Right lobe of liver (tissue), 6 donors: ENCODE measurements around the gene MOB3B. TPM values are rescaled to one million over a fixed set of nuclear protein-coding genes. Genes with fewer than 3 reads are reported as not detected.
A peak's percentile ranks its signal among the peaks of the same experiment; 100 is the strongest.

ENCODE experiments used
- ATAC-seq, 4 donors: fragments of 200-7000 bp; cut with Tn5 transposase; one replicate each; pipeline ENCODE4 v1.9.1; 2020; ENCODE audit warnings: mild to moderate bottlenecking in 4 of 4, moderate library complexity in 4 of 4
- DNase-seq, 3 donors: peaks; one replicate each; pipeline ENCODE4 v3.0.0-alpha.2; 2020
- H3K27ac ChIP-seq, 3 donors: fragments of 200-600 bp; one replicate each; pipeline ENCODE4 v1.8.0; 2022
- H3K27me3 ChIP-seq, 2 donors: fragments of 200-600 bp; one replicate each; pipeline ENCODE4 v1.8.0; 2022
- H3K36me3 ChIP-seq, 4 donors: fragments of 200-600 bp; sonication (generic) in 1 of 4; one replicate each; pipeline versions ENCODE4 v1.5.1 to v1.8.0; 2017 to 2022; ENCODE audit warnings: control low read depth in 1 of 4
- H3K4me1 ChIP-seq, 4 donors: fragments of 200-600 bp; sonication (generic) in 1 of 4; one replicate each; pipeline versions ENCODE4 v1.5.1 to v1.8.0; 2017 to 2022; ENCODE audit warnings: control low read depth in 1 of 4
- H3K4me3 ChIP-seq, 3 donors: fragments of 200-600 bp; one replicate each; pipeline ENCODE4 v1.8.0; 2022
- H3K9me3 ChIP-seq, 4 donors: fragments of 200-600 bp; sonication (generic) in 1 of 4; one replicate each; pipeline versions ENCODE4 v1.5.1 to v1.8.0; 2017 to 2022; ENCODE audit warnings: control low read depth in 1 of 4
- POLR2A ChIP-seq: fragments of 450-650 bp; IDR thresholded peaks from one replicate; pipeline ENCODE4 v1.6.1; 2017; ENCODE audit warnings: antibody characterized with exemption, mild to moderate bottlenecking
- WGBS: methylation state at CpG from one replicate; pipeline ENCODE4 v1.1.6; 2018; ENCODE audit warnings: low coverage, low lambda C conversion rate; ENCODE audit not compliant: insufficient coverage; ENCODE audit errors: missing lambda C conversion rate; 5-methylcytosine and 5-hydroxymethylcytosine counted together
- intact Hi-C, 2 donors: fragments of 100-400 bp; cut with DNase I; formaldehyde crosslinking; loops; one replicate each; pipeline versions ENCODE4 v1.11.2 to v1.14.1; 2022
- total RNA-seq, 6 experiments: library from RNA; depleted of rRNA in 2 of 6; stranded (reverse); fragments of >200 nt in 2 of 6; fragmentation: NEBNext Ultra II Directional in 3 of 6; extraction: Animal tissue kit (Norgen Biotek cat#: 25700) in 3 of 6; gene quantifications; one replicate each; pipeline versions ENCODE4 v1.1.0 to v1.2.4, GENCODE V29; 2016 to 2023
- TF ChIP-seq, protein P1 (sequence below), 4 donors: fragments of 200-600 bp in 3 of 4; fragments of 450-650 bp in 1 of 4; IDR thresholded peaks; one replicate each; pipeline versions ENCODE4 v1.5.1 to v1.8.0; 2016 to 2022; ENCODE audit warnings: antibody characterized with exemption in 4 of 4, mild to moderate bottlenecking in 2 of 4
- donor health status: DM: no; HTN: yes; CAD: no.
- donor health status: DM: no; HTN: no; CAD: no.
- donor health status: DM: no; HTN: no; CAD: no.
- donor health status: DM: no; HTN: yes; CAD: no.
- donor health status: DM: no; HTN: yes; CAD: no.

MOB3B gene
- total RNA-seq, 6 experiments from 2014 or later: 1.0 to 2.4 (median 1.7) TPM

- TF ChIP-seq, protein P1, sequence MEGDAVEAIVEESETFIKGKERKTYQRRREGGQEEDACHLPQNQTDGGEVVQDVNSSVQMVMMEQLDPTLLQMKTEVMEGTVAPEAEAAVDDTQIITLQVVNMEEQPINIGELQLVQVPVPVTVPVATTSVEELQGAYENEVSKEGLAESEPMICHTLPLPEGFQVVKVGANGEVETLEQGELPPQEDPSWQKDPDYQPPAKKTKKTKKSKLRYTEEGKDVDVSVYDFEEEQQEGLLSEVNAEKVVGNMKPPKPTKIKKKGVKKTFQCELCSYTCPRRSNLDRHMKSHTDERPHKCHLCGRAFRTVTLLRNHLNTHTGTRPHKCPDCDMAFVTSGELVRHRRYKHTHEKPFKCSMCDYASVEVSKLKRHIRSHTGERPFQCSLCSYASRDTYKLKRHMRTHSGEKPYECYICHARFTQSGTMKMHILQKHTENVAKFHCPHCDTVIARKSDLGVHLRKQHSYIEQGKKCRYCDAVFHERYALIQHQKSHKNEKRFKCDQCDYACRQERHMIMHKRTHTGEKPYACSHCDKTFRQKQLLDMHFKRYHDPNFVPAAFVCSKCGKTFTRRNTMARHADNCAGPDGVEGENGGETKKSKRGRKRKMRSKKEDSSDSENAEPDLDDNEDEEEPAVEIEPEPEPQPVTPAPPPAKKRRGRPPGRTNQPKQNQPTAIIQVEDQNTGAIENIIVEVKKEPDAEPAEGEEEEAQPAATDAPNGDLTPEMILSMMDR (IDR thresholded peaks at IDR 0.05): no peak
- TF ChIP-seq POLR2A: no peak
- peak; percentile 69 to 78 (median 73) for ATAC-seq
- WGBS: 24% methylated on average over 4 of the region's 6 CpGs
- H3K36me3 ChIP-seq: no peaks in the 10 kb centered on the region
- H3K4me3 ChIP-seq: peak overlapping the region; percentile 7 to 22 (median 18)
- H3K27me3 ChIP-seq: no peaks in the 10 kb centered on the region
- intact Hi-C loops: no loop called here
- H3K4me1 ChIP-seq: peaks cover 0 to 15% (median 4%) of the 10 kb centered on the region in 4 donors
- no peaks in the 10 kb centered on the region for H3K9me3 ChIP-seq
- no peak for DNase-seq
- peak overlapping the region in 2 of 3 donors; percentile 19 to 54 for H3K27ac ChIP-seq
Measured at GRCh38 chr9:27413511-27414219, 115.9 kb downstream of the MOB3B start.

DNA sequence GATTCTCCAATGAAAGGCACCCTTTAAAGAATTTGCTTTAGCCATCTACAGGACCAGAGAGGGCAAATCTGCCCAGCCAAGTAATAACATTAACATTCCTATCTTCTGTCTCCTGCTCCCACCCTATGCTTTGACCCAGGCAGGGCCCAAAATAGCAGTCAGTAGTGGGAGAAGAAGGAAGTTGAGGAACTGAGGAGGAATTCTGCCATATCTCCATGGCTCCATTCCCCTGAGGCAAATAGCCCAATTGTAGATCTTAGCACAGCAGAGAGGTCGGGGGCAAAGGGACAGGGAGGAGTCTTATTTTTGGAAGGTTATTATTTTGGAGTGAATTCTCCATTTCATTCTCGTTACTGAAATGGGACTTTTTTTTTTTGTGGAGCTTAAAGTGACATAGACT, 116.7 kb downstream of the MOB3B start:
- Histone ChIP-seq H3K4me3 (peak overlapping the region in 2 of 3 donors; percentile 7 to 22), H3K4me1 (peaks cover 0 to 15% (median 4%) of the 10 kb centered on the region in 4 donors), H3K9me3 (no peaks in the 10 kb centered on the region), H3K27me3 (no peaks in the 10 kb centered on the region), H3K27ac (peak overlapping the region in 1 of 3 donors; percentile 19), H3K36me3 (no peaks in the 10 kb centered on the region)
- intact Hi-C loops: no loop called here
- WGBS: 28% methylated on average over 2 of the region's 2 CpGs
- TF ChIP-seq POLR2A: no peak
- TF ChIP-seq, protein P1 (IDR thresholded peaks at IDR 0.05): no peak
- ATAC-seq (no peak), DNase-seq (no peak)

DNA sequence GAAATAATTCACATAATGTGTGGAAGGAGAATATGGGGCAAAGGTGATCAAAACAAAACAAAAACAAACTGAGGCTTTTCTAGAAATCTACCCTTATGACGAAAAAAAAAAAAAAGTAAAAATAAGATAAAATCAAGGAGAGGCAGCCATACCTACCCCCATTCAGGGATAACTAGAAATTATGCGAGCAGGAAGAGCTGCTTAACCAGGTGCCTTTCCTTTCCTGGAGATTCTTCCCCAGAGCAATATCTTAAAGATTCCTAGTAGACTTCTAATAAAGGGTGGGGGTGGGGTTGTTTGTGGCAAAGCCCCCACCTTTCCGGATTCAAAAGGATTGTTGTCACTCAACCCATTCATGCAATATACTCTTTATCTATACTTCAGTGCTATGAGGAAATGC, 117.5 kb downstream of the MOB3B start:
- ATAC-seq (no peak), DNase-seq (no peak)
- TF ChIP-seq POLR2A: no peak
- TF ChIP-seq, protein P1 (IDR thresholded peaks at IDR 0.05): no peak
- intact Hi-C loops: no loop called here
- WGBS: 91% methylated on average over 3 of the region's 3 CpGs
- no peaks in the 10 kb centered on the region for H3K27me3 ChIP-seq
- no peaks in the 10 kb centered on the region for H3K36me3 ChIP-seq
- peaks cover 0 to 15% (median 4%) of the 10 kb centered on the region in 4 donors for H3K4me1 ChIP-seq
- no peak overlapping the region for H3K4me3 ChIP-seq
- no peak overlapping the region for H3K27ac ChIP-seq
- H3K9me3 ChIP-seq: no peaks in the 10 kb centered on the region

GRCh38 chr9:27408482-27408881, 121.1 kb downstream of the MOB3B start:
- Histone ChIP-seq H3K4me1 (no peaks in the 10 kb centered on the region), H3K4me3 (no peak overlapping the region), H3K27ac (no peak overlapping the region), H3K36me3 (no peaks in the 10 kb centered on the region), H3K9me3 (no peaks in the 10 kb centered on the region), H3K27me3 (no peaks in the 10 kb centered on the region)
- ATAC-seq: no peak
- no CpG with 5 or more reads among the region's 2 CpGs for WGBS
- intact Hi-C loops: no loop called here
- TF ChIP-seq POLR2A: no peak
- TF ChIP-seq, protein P1 (IDR thresholded peaks at IDR 0.05): no peak
- DNase-seq: no peak
